ENCODE data around the gene TNFRSF14.
A peak's percentile ranks its signal among the peaks of the same experiment; 100 is the strongest.

TNFRSF14 gene

DNA sequence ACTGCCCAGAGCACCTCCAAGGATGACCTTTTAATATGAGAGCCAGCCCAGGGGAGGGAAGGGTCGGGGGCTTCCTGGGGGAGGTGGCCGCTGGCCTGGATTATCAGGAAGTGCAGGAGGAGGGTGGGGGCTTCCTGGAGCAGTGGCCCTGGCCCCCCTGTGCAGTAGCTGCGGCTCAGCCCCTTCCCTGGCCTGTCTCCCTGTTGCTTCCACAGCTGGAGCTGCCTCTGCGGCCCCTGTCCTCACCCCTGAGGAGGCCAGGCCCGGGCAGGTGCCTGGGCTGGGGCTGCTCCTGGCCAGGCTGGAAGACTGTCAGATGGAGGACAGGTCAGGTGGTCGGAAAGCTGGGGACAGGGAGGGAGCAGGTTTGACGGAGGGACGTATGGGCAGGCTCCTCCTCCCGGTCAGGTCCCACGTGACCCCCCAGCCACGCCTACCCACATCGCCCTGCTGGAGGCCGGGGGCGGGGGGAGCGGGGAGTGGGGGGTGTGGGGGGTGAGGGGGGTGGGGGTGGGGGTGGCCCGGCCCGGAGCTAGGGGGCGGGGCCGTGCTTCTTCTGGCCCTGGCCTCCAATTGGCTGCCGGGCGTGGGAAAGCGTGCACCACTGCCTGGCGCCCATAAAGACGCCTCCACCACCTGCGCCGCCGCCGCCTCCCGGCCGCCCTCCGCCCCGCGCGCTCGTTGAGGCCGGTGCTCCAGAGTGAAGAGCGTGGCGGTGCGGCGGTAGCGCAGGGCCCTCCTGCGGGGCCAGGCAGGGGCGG lies 10.2 kb upstream of the TNFRSF14 start:
- TF ChIP-seq, protein P1, sequence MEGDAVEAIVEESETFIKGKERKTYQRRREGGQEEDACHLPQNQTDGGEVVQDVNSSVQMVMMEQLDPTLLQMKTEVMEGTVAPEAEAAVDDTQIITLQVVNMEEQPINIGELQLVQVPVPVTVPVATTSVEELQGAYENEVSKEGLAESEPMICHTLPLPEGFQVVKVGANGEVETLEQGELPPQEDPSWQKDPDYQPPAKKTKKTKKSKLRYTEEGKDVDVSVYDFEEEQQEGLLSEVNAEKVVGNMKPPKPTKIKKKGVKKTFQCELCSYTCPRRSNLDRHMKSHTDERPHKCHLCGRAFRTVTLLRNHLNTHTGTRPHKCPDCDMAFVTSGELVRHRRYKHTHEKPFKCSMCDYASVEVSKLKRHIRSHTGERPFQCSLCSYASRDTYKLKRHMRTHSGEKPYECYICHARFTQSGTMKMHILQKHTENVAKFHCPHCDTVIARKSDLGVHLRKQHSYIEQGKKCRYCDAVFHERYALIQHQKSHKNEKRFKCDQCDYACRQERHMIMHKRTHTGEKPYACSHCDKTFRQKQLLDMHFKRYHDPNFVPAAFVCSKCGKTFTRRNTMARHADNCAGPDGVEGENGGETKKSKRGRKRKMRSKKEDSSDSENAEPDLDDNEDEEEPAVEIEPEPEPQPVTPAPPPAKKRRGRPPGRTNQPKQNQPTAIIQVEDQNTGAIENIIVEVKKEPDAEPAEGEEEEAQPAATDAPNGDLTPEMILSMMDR (IDR thresholded peaks at IDR 0.05), result no peak

DNA sequence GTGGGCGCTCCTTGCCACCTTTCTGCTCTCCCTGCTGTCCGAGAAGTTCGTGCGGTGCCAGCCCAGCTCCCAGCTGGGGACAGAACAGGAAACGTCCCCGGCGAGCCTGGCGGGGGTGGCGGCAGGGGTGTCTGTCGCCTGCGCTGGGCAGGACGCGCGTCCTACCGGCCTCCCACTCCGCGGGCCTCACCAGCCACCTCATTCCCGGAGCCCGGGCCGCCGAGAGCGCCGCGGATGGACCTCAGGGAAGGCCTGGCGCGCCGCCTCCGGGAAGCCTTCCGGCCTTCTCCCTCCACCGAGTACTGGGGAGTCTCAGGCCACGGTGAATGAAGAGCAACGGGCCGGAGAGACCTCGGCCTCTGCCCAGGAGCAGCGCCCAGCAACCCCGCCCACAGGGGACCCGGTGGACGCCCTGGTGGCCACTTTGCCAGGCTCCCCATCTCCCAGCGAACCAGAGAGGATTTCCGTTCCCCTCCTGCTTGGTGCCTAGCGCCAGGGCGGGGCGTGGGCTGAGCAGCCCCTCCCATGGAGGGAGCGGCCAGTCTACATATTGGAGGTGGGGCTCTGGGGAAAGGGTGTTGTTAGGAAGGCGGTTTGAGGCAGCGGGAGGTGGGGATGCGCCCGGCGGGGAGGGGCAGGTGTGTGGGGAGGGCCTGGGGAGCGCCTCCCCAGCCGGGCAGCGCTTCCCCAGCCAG lies 9.5 kb upstream of the TNFRSF14 start:
- TF ChIP-seq, protein P1 (IDR thresholded peaks at IDR 0.05), result no peak

DNA sequence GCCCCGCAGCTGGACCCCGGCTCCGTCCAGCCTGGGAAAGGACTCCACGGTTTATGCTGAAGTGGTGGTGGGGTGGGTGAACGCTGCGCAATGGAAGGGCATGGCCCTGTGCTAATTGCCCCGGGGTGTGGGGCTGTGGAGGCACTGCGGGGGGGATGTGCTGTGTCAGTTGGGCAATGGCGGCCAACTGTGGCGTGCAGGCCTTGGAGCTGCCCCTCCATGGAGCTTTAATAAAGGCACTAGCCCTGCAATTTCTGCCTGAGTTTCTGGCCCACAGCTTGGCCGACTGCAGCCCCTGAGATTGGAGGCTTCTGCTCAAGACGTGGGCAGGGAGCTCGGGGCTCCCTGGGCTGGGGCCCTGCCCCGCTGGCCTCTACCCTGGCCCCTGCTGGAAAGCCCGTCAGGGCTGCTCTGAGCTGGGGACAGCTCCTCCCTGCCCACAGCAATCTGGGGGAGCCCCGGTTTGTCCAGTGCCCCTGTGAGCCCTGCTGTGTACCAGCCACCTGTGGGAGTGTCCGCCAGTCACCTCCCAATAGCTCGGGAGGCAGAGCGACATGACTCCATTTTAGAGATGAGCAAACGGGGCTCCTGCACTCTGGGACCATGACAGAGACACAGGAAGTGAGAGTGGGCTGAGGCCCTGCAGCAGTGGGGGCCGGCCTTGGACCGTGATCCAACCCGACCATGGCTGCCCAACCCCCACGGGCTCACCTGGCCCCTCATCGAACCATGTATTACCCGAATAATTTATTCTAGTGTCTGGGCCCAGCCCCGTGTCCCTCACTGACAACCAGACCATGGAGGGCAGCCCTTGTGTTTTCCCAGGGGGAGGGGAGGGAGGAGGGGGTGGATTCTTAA lies 8.7 kb upstream of the TNFRSF14 start:
- TF ChIP-seq, protein P1 (IDR thresholded peaks at IDR 0.05), result no peak

DNA sequence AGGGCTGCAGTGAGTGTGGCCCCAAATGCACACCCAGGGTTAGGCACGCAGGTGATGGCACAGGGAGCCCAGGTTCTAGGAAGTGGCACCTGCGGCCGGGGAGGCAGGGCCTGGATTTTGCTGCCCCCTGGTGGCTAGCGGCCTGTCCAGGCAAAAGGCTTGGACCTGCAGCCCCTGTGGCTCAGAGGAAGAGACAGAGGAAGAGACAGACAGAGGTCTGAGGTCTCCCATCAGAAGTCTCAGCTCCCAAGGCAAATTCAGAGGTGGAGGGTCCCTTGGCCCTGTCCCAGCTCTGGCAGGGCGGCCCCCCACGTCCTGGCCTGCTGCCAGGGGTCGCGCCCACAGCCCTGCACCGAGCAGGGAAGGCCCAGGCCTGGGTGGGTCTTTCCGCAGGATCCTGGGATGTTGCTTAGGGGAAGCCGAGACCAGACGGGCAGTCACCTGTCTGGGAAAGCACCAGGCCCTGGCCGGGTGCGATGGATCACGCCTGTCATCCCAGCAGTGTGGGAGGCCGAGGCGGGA lies 8.0 kb upstream of the TNFRSF14 start:
- TF ChIP-seq, protein P1 (IDR thresholded peaks at IDR 0.05), result peak; percentile 96

DNA sequence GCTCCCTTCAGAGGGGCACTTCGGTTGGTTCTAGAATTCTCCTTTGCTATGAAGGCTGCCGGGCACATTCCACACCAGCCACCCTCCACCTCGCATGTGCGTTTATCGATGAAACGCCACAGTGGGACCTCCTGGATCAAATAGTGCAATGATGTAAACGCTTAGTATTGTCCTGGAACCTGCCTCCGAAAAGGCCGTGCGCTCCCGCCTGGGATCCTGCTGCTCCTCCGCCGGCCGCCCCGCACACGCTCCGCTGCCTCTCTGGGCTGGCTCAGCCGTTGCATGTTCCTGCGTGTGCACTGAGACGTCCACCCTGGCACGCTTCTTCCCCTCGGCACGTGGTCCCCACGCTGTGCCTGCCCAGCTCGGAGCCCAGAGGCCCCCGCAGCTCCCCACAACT lies 4.0 kb upstream of the TNFRSF14 start:
- TF ChIP-seq, protein P1 (IDR thresholded peaks at IDR 0.05), result no peak

DNA sequence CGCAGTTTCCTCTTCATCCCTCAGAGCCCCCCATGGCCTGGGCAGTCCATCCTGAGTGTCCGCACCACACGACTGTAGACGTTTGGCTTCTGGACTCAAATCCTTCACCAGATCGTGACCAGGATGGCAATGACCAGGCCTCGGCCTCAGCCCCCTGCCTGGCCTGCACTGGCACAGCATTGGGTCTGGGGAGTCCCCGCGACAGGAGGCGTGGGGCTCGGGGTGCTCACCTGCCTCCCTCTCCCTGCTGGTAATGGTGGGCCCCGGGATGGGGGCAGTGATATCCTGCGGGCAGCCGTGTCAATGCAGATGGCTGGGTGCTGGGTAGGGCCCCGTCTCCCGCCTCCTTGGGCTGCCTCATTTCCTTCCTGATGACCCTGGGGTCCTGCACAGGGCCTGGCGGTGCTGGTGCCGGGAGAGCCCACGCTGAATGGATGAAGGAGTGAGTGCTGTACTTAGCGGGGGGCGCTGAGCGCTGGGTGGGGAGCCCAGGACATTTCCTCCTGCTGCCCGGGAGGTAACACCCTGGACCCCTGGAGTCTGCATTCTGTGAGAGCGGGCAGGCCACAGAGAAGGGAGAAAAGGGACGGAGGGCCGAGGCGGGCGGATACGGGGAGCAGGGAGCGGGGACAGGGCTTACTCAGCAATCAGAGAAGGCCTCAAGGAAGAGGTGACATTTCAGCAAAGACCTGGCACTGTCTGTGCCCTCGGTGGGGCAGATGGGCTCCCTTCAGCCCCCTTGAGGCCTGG lies 2.1 kb upstream of the TNFRSF14 start:
- TF ChIP-seq, protein P1 (IDR thresholded peaks at IDR 0.05), result no peak

Measured in LNCAP (cell line).